SK-N-SH treated with all-trans-retinoic acid at 6 μM for 48 hours (cell line): ENCODE data around the gene GREB1L.

Experiments used
- ZFP30 ChIP-seq: fragments of 450-650 bp; formaldehyde crosslinking; IDR thresholded peaks from 2 replicates; pipeline ENCODE4 v1.5.0; 2022; ENCODE audit warnings: mild to moderate bottlenecking, moderate library complexity
- ZNF70 ChIP-seq: fragments of 450-650 bp; formaldehyde crosslinking; IDR thresholded peaks from 2 replicates; pipeline ENCODE4 v1.5.0; 2020; ENCODE audit warnings: mild to moderate bottlenecking, moderate library complexity
- ZNF8 ChIP-seq: fragments of 450-650 bp; formaldehyde crosslinking; IDR thresholded peaks from 2 replicates; pipeline ENCODE4 v1.5.0; 2020; ENCODE audit warnings: mild to moderate bottlenecking, moderate library complexity
- TF ChIP-seq, protein P1 (sequence below): fragments of 250-450 bp; sonication (Bioruptor Pico); IDR thresholded peaks from 2 replicates; pipeline ENCODE4 v1.8.0; 2020; ENCODE audit warnings: mild to moderate bottlenecking, moderate library complexity, borderline replicate concordance
- TF ChIP-seq, protein P2 (sequence below): fragments of 250-450 bp; sonication (Bioruptor Pico); IDR thresholded peaks from 2 replicates; pipeline ENCODE4 v1.5.1; 2020; ENCODE audit warnings: low read depth, mild to moderate bottlenecking, moderate library complexity

DNA sequence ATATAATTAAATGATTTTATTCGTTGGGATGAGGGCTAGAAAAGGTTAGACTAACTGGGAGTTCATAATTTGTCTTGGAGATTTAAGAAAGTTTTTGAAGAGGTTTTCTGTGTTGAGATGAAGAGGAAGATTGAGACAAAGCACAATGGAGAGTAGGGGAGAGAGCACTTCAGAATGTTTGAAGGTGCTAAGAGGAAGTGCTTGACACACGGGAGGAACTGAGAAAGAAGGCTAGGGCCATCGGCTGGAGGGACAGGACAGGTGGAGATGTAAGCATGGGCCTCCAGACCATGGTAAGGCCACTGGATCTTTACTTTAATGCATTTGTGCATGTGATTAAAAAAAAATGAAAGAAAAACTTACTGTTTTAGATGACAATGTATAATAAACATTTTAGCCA, 31.5 kb downstream of the GREB1L start:
- TF ChIP-seq, protein P1, sequence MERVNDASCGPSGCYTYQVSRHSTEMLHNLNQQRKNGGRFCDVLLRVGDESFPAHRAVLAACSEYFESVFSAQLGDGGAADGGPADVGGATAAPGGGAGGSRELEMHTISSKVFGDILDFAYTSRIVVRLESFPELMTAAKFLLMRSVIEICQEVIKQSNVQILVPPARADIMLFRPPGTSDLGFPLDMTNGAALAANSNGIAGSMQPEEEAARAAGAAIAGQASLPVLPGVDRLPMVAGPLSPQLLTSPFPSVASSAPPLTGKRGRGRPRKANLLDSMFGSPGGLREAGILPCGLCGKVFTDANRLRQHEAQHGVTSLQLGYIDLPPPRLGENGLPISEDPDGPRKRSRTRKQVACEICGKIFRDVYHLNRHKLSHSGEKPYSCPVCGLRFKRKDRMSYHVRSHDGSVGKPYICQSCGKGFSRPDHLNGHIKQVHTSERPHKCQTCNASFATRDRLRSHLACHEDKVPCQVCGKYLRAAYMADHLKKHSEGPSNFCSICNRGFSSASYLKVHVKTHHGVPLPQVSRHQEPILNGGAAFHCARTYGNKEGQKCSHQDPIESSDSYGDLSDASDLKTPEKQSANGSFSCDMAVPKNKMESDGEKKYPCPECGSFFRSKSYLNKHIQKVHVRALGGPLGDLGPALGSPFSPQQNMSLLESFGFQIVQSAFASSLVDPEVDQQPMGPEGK (CRISPR knock-in tag): no peak
- no peak for TF ChIP-seq ZNF70
- TF ChIP-seq, protein P2, sequence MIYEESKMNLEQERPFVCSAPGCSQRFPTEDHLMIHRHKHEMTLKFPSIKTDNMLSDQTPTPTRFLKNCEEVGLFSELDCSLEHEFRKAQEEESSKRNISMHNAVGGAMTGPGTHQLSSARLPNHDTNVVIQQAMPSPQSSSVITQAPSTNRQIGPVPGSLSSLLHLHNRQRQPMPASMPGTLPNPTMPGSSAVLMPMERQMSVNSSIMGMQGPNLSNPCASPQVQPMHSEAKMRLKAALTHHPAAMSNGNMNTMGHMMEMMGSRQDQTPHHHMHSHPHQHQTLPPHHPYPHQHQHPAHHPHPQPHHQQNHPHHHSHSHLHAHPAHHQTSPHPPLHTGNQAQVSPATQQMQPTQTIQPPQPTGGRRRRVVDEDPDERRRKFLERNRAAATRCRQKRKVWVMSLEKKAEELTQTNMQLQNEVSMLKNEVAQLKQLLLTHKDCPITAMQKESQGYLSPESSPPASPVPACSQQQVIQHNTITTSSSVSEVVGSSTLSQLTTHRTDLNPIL (CRISPR knock-in tag): no peak
- no peak for TF ChIP-seq ZFP30 (CRISPR knock-in tag)
- TF ChIP-seq ZNF8 (CRISPR knock-in tag): no peak
